PC-3 (cell line): Measurements from ENCODE around the gene MAST4.

Source experiments
- EZH2 ChIP-seq: fragments of 300-600 bp; sonication (generic); IDR thresholded peaks from one replicate; pipeline ENCODE4 v1.6.1; 2017; ENCODE audit warnings: antibody characterized with exemption, mild to moderate bottlenecking, low read length; ENCODE audit not compliant: unreplicated experiment
- EZH2phosphoT487 ChIP-seq: fragments of 300-600 bp; sonication (generic); IDR thresholded peaks from 2 replicates; pipeline ENCODE4 v1.6.1; 2018; ENCODE audit warnings: mild to moderate bottlenecking, antibody characterized with exemption, low read length, borderline replicate concordance
- TF ChIP-seq, protein P1 (sequence below): fragments of 300-600 bp; sonication (generic); conservative IDR thresholded peaks from 2 replicates; pipeline ENCODE4 v1.5.1; 2017; ENCODE audit warnings: antibody characterized with exemption, low read depth, mild to moderate bottlenecking, low read length

- TF ChIP-seq EZH2 (no peak), EZH2phosphoT487 (no peak)
- TF ChIP-seq, protein P1, sequence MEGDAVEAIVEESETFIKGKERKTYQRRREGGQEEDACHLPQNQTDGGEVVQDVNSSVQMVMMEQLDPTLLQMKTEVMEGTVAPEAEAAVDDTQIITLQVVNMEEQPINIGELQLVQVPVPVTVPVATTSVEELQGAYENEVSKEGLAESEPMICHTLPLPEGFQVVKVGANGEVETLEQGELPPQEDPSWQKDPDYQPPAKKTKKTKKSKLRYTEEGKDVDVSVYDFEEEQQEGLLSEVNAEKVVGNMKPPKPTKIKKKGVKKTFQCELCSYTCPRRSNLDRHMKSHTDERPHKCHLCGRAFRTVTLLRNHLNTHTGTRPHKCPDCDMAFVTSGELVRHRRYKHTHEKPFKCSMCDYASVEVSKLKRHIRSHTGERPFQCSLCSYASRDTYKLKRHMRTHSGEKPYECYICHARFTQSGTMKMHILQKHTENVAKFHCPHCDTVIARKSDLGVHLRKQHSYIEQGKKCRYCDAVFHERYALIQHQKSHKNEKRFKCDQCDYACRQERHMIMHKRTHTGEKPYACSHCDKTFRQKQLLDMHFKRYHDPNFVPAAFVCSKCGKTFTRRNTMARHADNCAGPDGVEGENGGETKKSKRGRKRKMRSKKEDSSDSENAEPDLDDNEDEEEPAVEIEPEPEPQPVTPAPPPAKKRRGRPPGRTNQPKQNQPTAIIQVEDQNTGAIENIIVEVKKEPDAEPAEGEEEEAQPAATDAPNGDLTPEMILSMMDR: no peak
Observed at GRCh38 chr5:66595756-66596635, at the start of gene MAST4.
